K562 (cell line): Measurements from ENCODE around the gene BTAF1. TPM values are rescaled to one million over a fixed set of nuclear protein-coding genes. Genes with fewer than 3 reads are reported as not detected.

Experiments
- ARID1B ChIP-seq: fragments of 450-650 bp; IDR thresholded peaks from 2 replicates; pipeline ENCODE4 v1.6.1; 2016; ENCODE audit warnings: antibody characterized with exemption, mild to moderate bottlenecking, inconsistent platforms
- ATF3 ChIP-seq, 2 experiments: fragments of 450-650 bp in 1 of 2; sonication (generic) in 1 of 2; formaldehyde crosslinking in 1 of 2; IDR thresholded peaks in 1 of 2; conservative IDR thresholded peaks in 1 of 2; 2 replicates each; pipeline versions ENCODE4 v1.6.1 to v1.8.1; 2016 to 2023; ENCODE audit warnings: mild to moderate bottlenecking in 2 of 2, moderate library complexity in 2 of 2, inconsistent platforms in 1 of 2, missing genetic modification reagents in 1 of 2
- CEBPB ChIP-seq: fragments of 450-650 bp; IDR thresholded peaks from 2 replicates; pipeline ENCODE4 v1.6.1; 2016; ENCODE audit warnings: missing genetic modification characterization, missing compliant biosample characterization
- CREB3L1 ChIP-seq: fragments of 450-650 bp; IDR thresholded peaks from 2 replicates; pipeline ENCODE4 v1.6.1; 2014; ENCODE audit warnings: low read depth, mild to moderate bottlenecking, moderate library complexity, borderline replicate concordance
- CXXC5 ChIP-seq: fragments of 250-450 bp; sonication (Bioruptor Pico); IDR thresholded peaks from 2 replicates; pipeline ENCODE4 v1.8.0; 2022; ENCODE audit warnings: inconsistent platforms, mild to moderate bottlenecking, moderate library complexity
- DPF2 ChIP-seq: fragments of 450-650 bp; IDR thresholded peaks from 2 replicates; pipeline ENCODE4 v1.6.1; 2016
- ELF1 ChIP-seq: fragments of 200-800 bp; sonication (Bioruptor generic); IDR thresholded peaks from 2 replicates; pipeline ENCODE4 v1.6.1; 2016; ENCODE audit warnings: missing genetic modification characterization, missing compliant biosample characterization
- EP300 ChIP-seq: IDR thresholded peaks from 2 replicates; pipeline ENCODE4 v1.6.1; 2012; ENCODE audit warnings: low read length, improper control_type of control experiment
- HNRNPK ChIP-seq: fragments of 200-400 bp; formaldehyde crosslinking; IDR thresholded peaks from one replicate; pipeline ENCODE4 v1.6.1; 2018; ENCODE audit warnings: mild to moderate bottlenecking, low read depth, low read length; ENCODE audit not compliant: poor library complexity, severe bottlenecking
- RAD21 ChIP-seq, 2 experiments: fragments of 250-450 bp in 1 of 2; fragments of 450-650 bp in 1 of 2; sonication (Bioruptor Pico) in 1 of 2; formaldehyde crosslinking in 1 of 2; IDR thresholded peaks in 1 of 2; conservative IDR thresholded peaks in 1 of 2; 2 replicates each; pipeline versions ENCODE4 v1.4.0 to v1.8.0; 2020 to 2022; ENCODE audit warnings: mild to moderate bottlenecking in 2 of 2, moderate library complexity in 1 of 2
- SAFB ChIP-seq: fragments of 200-400 bp; formaldehyde crosslinking; IDR thresholded peaks from 2 replicates; pipeline ENCODE4 v1.6.1; 2017; ENCODE audit warnings: low read depth, low read length, borderline replicate concordance
- SNRNP70 ChIP-seq: fragments of 200-400 bp; formaldehyde crosslinking; optimal IDR thresholded peaks from 2 replicates; pipeline ENCODE3; 2017; ENCODE audit warnings: low read depth, low read length
- ZNF212 ChIP-seq: fragments of 450-650 bp; formaldehyde crosslinking; IDR thresholded peaks from 2 replicates; pipeline ENCODE4 v1.4.0; 2020; ENCODE audit warnings: mild to moderate bottlenecking
- polyA plus RNA-seq, 8 experiments: library from polyadenylated mRNA; depleted of rRNA in 4 of 8; stranded (reverse) in 5 of 8; unstranded in 3 of 8; fragments of >200 nt; fragmentation: Nextera tagmentation in 2 of 8; fragmentation: Illumina TruSeq in 1 of 8; extraction: Ambion mirVana in 2 of 8; extraction: Trizol in 1 of 8; gene quantifications; 2 replicates each; pipeline versions ENCODE4 v1.2.1 to v1.2.3, GENCODE V29; 2011 to 2014; ENCODE audit warnings: inconsistent platforms in 1 of 8, missing spikeins in 1 of 8
- total RNA-seq, 7 experiments: library from RNA; depleted of rRNA in 6 of 7; stranded (reverse); fragments of >200 nt in 6 of 7; fragmentation: Illumina TruSeq in 2 of 7; extraction: Trizol in 2 of 7; gene quantifications; 2 replicates each; pipeline versions ENCODE4 v1.2.1 to v1.2.3, GENCODE V29; 2011 to 2021; ENCODE audit warnings: low replicate concordance in 1 of 7

The BTAF1 gene
- total and polyA plus RNA-seq, 9 of the 15 experiments (the other 6 are each of a cell fraction or from before 2014, with no cell fraction given), result 6.6 to 70.7 (median 30.5) TPM

GRCh38 chr10:92027141-92027540 is 103.6 kb downstream of the BTAF1 start (continued):
- peak; percentile 26; the same call in 1 of the 2 replicates for TF ChIP-seq ATF3 (IDR thresholded peaks at IDR 0.05)
- TF ChIP-seq ATF3 (CRISPR knock-in tag; conservative IDR thresholded peaks at IDR 0.05), result no peak
- TF ChIP-seq SNRNP70, result no peak
- TF ChIP-seq ELF1 (tag), result no peak
- TF ChIP-seq ZNF212 (CRISPR knock-in tag), result no peak
- TF ChIP-seq ARID1B, result peak; percentile 79
- no peak for TF ChIP-seq HNRNPK
- TF ChIP-seq EP300, result peak; percentile 46; the same call in 1 of the 2 replicates
- TF ChIP-seq CEBPB (tag), result peak; percentile 76
- 0 out of 2 replicates have a peak, but pooled peaks have one; percentile 12 for TF ChIP-seq CXXC5 (CRISPR knock-in tag)
- TF ChIP-seq CREB3L1, result no peak
- TF ChIP-seq DPF2, result peak; percentile 53
- no peak for TF ChIP-seq SAFB
- TF ChIP-seq RAD21 (CRISPR knock-in tag; conservative IDR thresholded peaks at IDR 0.05 in 1 of 2, IDR thresholded peaks at IDR 0.05 in 1 of 2), result no peak
